HL-60 (cell line): ENCODE measurements around the gene IFNGR2.

Source experiments
- CTCF ChIP-seq: IDR thresholded peaks from one replicate; pipeline ENCODE4 v1.5.1; 2011; ENCODE audit warnings: low read length, control low read depth, inconsistent platforms; ENCODE audit not compliant: insufficient read depth
- GABPA ChIP-seq: IDR thresholded peaks from 2 replicates; pipeline ENCODE4 v1.6.1; 2012; ENCODE audit warnings: low read depth
- POLR2AphosphoS5 ChIP-seq: IDR thresholded peaks from 2 replicates; pipeline ENCODE4 v1.6.1; 2012; ENCODE audit warnings: low read depth
- REST ChIP-seq: IDR thresholded peaks from 2 replicates; pipeline ENCODE4 v1.6.1; 2012; ENCODE audit warnings: low read depth; ENCODE audit not compliant: insufficient replicate concordance

- peak; percentile 34; the same call in 1 of the 2 replicates for TF ChIP-seq POLR2AphosphoS5
- peak; percentile 93 for TF ChIP-seq CTCF
- no peak for TF ChIP-seq REST
- TF ChIP-seq GABPA: no peak
Observed at GRCh38 chr21:33360881-33361602, 42.2 kb upstream of the IFNGR2 start.
